ENCODE results near the gene KIF17. TPM values are rescaled to one million over a fixed set of nuclear protein-coding genes. Genes with fewer than 3 reads are reported as not detected.

Gene KIF17
- total RNA-seq: 0.81 TPM in 1 of 2 replicates, not detected in the other

DNA sequence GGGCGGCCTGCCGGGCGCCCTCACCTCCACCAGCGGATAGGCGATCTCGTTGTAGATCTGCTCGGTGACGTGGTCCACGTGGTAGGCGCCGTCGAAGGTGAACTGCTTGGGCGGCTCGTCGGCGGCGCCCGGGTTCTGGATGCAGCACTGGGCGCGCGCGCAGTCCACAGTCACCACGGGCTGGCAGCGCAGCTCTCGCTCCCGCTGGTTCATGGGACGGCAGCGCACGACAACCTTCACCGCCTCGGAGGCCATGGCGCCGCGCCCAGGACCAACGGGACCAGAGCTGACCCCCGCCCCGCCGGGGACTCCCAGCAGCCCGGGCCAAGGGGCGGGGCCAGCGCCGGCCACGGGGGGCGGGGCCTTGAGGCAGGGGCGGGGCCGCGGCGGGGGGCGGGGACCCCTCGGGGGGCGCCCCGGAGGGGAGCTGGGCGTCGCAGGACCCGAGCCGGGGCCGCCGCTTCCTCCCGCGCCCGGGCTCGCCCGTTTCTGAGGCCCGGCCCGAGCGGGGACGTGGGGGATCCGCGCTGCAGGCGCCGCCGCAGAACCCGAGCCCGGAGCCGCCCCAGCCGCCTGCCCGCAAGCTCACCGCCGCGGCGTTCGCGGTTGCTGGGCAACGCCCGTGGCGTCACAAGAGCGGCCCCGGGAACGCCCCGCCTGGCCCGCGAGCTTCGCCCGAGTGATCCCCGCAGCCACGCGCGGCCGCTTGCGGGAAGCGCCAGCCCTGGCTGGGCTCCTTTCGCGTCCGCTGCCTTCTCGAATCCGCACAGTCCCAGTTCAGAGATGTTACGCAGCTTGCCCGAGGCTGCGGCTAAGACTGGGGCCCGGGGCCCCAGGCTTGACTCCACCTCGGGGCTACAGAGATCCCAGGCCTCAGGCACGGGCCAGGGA, at the start of gene KIF17:
KIF17 (minus strand) TSS at position 556 of the 891 bp plus-strand sequence; CDS start at position 255, 301 bp downstream.

DNA sequence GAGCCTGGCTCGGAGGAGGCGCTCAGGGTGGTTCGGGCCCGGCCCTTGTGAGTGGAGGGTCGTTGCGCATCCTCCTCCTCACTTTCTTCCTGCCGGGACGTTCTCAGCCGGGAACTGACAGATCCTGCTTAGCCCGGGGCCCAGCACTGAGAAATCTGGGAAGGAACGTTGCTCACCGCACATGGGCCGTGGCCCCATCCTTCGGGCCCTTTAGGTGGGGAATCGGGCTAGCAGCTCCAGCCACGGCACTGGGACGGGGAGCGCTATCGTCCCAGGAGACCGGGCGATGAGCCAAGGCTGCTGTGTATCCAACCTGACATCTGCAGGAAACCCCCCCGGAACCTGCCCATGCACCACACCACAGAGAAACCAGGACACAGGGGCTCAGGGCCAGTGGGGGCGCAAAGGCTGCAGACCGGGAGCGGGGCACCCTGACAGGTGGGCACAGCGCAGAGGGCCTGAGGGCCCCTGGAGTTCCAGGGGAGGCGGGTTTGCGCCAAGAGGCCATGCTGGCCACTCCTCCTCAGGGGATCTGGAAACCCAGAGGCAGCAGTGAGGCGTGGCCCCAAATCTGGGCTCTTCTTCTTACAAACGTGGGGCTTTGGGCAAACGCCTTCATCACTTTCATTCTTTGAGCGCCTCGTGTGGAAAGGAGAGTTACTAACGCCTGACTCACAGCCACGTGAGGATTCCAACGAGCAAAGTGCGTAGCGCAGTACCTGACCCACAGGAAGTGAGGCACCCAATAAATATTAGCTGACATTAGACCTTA, 15.0 kb upstream of the KIF17 start, which contains the start of gene SH2D5:
SH2D5 (minus strand) TSS at position 116 of the 772 bp plus-strand sequence. CDS start 4,659 bp downstream, outside the sequence.

DNA sequence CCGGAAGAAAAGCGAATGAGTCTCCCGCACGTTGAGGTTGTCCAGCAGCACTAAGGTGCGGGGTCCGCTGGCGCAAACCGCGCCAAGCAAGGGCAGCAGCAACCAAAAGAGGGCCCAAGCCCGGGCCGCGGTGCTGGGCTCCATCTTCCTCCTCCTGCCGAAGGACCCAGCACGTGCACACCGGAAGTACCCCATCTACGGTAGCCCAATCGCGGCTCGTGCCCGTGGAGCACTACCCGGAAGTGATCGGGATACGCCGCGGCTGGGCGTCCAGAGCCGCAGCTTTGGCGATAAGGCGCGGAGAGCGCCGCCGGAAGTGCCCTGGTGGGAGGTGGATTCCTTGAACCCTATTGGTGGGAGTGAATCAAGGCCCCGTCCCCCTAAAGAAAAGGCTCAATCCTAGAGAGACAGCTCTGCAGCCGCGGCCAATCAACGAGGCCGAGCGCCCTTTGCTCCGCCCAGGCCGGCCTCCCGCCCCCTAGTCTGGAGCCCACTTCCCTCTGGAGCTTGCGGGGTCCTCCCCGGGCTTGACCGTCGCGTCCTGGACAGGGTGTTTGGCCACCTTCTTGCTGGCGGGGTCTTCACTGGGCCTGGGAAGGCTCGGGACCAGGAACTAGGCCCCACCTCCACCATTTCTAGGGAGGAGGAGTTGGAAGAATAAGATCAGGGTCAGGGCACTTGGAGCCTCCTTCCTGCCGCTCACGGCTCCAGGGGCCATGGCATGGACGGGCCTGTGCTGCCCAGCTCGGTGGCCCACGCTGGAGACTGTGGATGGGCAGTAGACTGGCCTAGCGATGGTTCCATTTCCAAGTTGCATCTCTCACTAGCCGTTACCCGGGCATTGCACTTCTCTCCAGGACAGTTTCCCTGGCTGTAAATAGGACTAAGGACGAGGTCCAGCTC, 56.3 kb downstream of the KIF17 start, which contains the start of gene DDOST:
DDOST (minus strand) TSS at position 163 of the 903 bp plus-strand sequence; CDS start at position 144, 19 bp downstream.

DNA sequence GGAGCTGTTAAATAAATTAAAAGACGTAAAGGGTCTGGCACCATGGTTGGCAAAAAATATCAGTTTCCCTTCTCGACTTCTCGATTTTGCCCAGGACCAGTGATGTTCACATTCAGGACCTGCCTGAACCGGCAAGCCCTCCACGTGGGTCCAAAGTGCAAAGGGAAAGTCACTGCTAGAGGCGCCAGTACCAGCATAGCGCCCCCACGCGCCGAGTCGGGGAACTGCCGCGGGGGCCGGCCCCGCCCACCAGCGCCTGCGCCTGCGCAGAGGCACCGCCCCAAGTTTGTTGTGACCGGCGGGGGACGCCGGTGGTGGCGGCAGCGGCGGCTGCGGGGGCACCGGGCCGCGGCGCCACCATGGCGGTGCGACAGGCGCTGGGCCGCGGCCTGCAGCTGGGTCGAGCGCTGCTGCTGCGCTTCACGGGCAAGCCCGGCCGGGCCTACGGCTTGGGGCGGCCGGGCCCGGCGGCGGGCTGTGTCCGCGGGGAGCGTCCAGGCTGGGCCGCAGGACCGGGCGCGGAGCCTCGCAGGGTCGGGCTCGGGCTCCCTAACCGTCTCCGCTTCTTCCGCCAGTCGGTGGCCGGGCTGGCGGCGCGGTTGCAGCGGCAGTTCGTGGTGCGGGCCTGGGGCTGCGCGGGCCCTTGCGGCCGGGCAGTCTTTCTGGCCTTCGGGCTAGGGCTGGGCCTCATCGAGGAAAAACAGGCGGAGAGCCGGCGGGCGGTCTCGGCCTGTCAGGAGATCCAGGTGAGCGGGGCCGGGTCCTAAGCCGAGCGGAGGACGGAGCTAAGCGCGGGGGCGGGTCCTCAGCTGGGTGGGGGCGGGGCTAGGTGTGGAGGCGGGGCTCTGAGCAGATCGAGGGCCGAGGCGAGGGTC, 84.4 kb downstream of the KIF17 start, which contains the start of gene PINK1:
PINK1 (plus strand) TSS at position 269 of the 875 bp plus-strand sequence; CDS start at position 360, 91 bp downstream.

Other genes with a start within 250 kb of the KIF17 start
- 5.4 and 11.2 TPM in 2 replicates for gene CAMK2N1, start 231.8 kb downstream of the KIF17 start, total RNA-seq
- gene MUL1, start 209.9 kb downstream of the KIF17 start, total RNA-seq: 30.3 and 30.8 TPM in 2 replicates
- gene FAM43B, start 165.4 kb downstream of the KIF17 start, total RNA-seq: 0.32 TPM in 1 of 2 replicates, not detected in the other
- gene CDA, start 128.9 kb downstream of the KIF17 start, total RNA-seq: 1.6 TPM in 1 of 2 replicates, not detected in the other
- gene PINK1, start 84.5 kb downstream of the KIF17 start, total RNA-seq: 56.5 and 73.4 TPM in 2 replicates
- gene DDOST, start 56.6 kb downstream of the KIF17 start, total RNA-seq: 405 and 439 TPM in 2 replicates
- 0.54 and 1.3 TPM in 2 replicates for gene SH2D5, start 14.7 kb upstream of the KIF17 start, total RNA-seq
- gene HP1BP3, start 69.3 kb upstream of the KIF17 start, total RNA-seq: 124 and 147 TPM in 2 replicates

All from cardiac atrium fibroblast (primary cell).